GM10266 (cell line): Measurements from ENCODE around the gene ADGRL2.

ENCODE experiments used
- DNase-seq: peaks from one replicate; pipeline ENCODE4 v3.0.0; 2012; ENCODE audit errors: extremely low spot score
- CTCF ChIP-seq: IDR thresholded peaks from 2 replicates; pipeline ENCODE4 v1.5.1; 2012; ENCODE audit warnings: mild to moderate bottlenecking, low read depth; ENCODE audit not compliant: control insufficient read depth, insufficient read depth; ENCODE audit errors: missing control alignments

The ADGRL2 gene

GRCh38 chr1:81899214-81899821 lies 98.6 kb downstream of the ADGRL2 start:
- no peak for DNase-seq
- no peak for TF ChIP-seq CTCF

- DNase-seq: no peak
- no peak for TF ChIP-seq CTCF
Measured at GRCh38 chr1:81907575-81907974, 106.8 kb downstream of the ADGRL2 start.

- no peak for DNase-seq
- no peak for TF ChIP-seq CTCF
Measured at GRCh38 chr1:81912383-81912782, 111.6 kb downstream of the ADGRL2 start.

GRCh38 chr1:81915937-81916336 lies 115.2 kb downstream of the ADGRL2 start:
- no peak for DNase-seq
- TF ChIP-seq CTCF: no peak

GRCh38 chr1:81920245-81920740 lies 119.6 kb downstream of the ADGRL2 start:
- no peak for DNase-seq
- TF ChIP-seq CTCF: no peak

- no peak for TF ChIP-seq CTCF
- DNase-seq: no peak
Measured at GRCh38 chr1:81920886-81921285, 120.2 kb downstream of the ADGRL2 start.

GRCh38 chr1:81921344-81921743 lies 120.6 kb downstream of the ADGRL2 start:
- no peak for DNase-seq
- no peak for TF ChIP-seq CTCF
